ENCODE results near the gene SLC39A11.

DNA sequence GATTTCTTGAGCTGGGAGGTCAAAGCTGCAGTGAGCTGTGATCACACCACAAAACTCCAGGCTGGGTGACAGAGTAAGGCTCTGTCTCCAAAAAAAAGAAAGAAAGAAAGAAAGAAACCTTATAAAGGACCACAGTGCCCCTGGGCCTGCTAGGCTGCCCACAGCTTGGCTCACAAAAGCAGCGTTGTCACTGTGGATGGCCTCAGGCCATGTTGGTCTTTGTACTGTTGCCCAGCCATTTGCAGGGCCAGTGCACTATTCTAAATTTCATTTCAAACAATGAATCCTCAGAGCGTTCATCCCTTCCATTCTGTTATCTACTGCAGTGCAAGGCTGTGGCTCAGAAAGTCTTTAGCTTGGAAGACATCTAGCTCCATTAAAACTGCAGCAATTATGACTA lies 208.4 kb downstream of the SLC39A11 start:
- TF ChIP-seq EZH2 (IDR thresholded peaks at IDR 0.05; ENCODE audit: insufficient read depth, poor library complexity, severe bottlenecking): no peak
- TF ChIP-seq EZH2phosphoT487 (IDR thresholded peaks at IDR 0.05; ENCODE audit: insufficient read depth, low read depth): no peak

All from GM23248 (cell line).